Calu3 (cell line): ENCODE data around the gene FMNL3. TPM values are rescaled to one million over a fixed set of nuclear protein-coding genes. Genes with fewer than 3 reads are reported as not detected.

Source experiments
- BruUV-seq: library from RNA; stranded (reverse); fragments of 400-500 nt; replicated peaks from 2 replicates; lab custom pipeline; 2021; lab: Mats Ljungman, UMichigan
- CTCF ChIA-PET: fragments of 300-600 bp; sonication (Branson Sonifier 250); formaldehyde crosslinking; loops from one replicate; lab custom pipeline; 2022; ENCODE audit warnings: antibody characterized with exemption; lab: Charles Lee
- DNase-seq: peaks from one replicate; pipeline ENCODE4 v3.0.0; 2022
- H3K27ac Mint-ChIP-seq: one replicate; pipeline ENCODE4 v1.8.0; 2022; ENCODE audit warnings: mixed read lengths; ENCODE audit not compliant: unreplicated experiment
- H3K27me3 Mint-ChIP-seq: one replicate; pipeline ENCODE4 v1.8.0; 2022; ENCODE audit warnings: mixed read lengths; ENCODE audit not compliant: unreplicated experiment
- H3K36me3 Mint-ChIP-seq: one replicate; pipeline ENCODE4 v1.8.0; 2022; ENCODE audit warnings: mild to moderate bottlenecking, moderate library complexity, mixed read lengths; ENCODE audit not compliant: insufficient read depth, unreplicated experiment
- H3K4me1 Mint-ChIP-seq: one replicate; pipeline ENCODE4 v1.8.0; 2022; ENCODE audit warnings: mild to moderate bottlenecking, low read depth, mixed read lengths; ENCODE audit not compliant: unreplicated experiment
- H3K4me3 Mint-ChIP-seq: one replicate; pipeline ENCODE4 v1.8.0; 2022; ENCODE audit warnings: mild to moderate bottlenecking, low read depth, moderate library complexity, mixed read lengths; ENCODE audit not compliant: unreplicated experiment
- H3K9me3 Mint-ChIP-seq: one replicate; pipeline ENCODE4 v1.8.0; 2022; ENCODE audit warnings: low read depth, mixed read lengths; ENCODE audit not compliant: unreplicated experiment
- intact Hi-C: fragments of 100-400 bp; cut with micrococcal nuclease; formaldehyde crosslinking; loops from one replicate; pipeline ENCODE4 v1.10.0; 2022; ENCODE audit not compliant: unreplicated experiment
- total RNA-seq: library from RNA; stranded (reverse); gene quantifications from 2 replicates; pipeline ENCODE4 v1.2.3, GENCODE V29; 2022
- TF ChIP-seq, protein P1 (sequence below): fragments of 200-600 bp; IDR thresholded peaks from one replicate; pipeline ENCODE4 v1.8.0; 2022; ENCODE audit warnings: antibody characterized with exemption; ENCODE audit not compliant: unreplicated experiment

The FMNL3 gene
- total RNA-seq, 1 experiment from 2014 or later: 4.4 TPM

GRCh38 chr12:49673446-49674317, 33.5 kb downstream of the FMNL3 start:
- Mint-ChIP-seq H3K27me3 (peaks cover 19% of the 10 kb centered on the region), H3K27ac (no peak overlapping the region)
- TF ChIP-seq, protein P1, sequence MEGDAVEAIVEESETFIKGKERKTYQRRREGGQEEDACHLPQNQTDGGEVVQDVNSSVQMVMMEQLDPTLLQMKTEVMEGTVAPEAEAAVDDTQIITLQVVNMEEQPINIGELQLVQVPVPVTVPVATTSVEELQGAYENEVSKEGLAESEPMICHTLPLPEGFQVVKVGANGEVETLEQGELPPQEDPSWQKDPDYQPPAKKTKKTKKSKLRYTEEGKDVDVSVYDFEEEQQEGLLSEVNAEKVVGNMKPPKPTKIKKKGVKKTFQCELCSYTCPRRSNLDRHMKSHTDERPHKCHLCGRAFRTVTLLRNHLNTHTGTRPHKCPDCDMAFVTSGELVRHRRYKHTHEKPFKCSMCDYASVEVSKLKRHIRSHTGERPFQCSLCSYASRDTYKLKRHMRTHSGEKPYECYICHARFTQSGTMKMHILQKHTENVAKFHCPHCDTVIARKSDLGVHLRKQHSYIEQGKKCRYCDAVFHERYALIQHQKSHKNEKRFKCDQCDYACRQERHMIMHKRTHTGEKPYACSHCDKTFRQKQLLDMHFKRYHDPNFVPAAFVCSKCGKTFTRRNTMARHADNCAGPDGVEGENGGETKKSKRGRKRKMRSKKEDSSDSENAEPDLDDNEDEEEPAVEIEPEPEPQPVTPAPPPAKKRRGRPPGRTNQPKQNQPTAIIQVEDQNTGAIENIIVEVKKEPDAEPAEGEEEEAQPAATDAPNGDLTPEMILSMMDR: no peak

DNA sequence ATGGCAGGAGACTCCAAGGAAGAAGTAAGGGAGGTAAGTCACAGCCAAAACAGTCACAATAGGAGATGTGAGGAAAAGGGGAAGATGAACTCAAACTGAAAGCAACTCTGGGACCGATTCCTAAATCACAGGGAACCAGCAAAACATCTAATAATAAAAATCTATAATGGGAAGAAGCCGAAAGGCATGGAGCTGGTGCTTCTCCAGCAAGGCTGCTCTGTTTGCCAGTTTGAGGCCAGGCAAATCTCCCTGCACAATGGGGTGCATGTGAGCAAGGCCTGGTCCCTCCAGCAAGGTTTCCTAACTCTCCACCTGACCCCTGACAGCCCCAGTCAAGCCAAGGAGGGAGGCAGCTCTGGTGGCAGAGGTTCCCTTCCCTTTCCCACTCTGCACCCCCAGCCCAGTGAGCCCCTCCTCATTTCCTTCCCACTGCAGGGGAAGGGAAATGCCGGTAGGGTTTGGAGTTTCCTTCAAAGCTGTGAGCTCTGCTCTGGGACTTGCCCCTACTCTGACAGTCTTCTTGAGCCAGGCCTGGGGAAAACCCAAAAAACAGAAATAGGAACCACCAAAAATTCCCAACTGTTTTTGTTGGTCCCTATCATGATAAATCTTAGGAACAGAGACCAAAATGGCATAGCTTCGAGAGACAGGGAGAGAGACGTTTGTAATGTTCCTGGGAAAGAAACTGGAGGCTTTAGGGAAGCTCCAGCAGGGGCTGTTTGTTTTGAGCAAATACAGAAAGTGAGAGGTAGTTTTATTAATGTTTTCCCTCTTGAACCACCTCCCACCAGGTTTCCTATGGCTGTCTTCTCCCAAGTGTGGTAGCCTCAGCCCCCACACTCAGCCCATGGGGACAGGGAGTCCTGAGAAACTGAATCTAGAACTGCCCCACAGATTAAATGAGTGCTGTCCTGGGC, 34.6 kb downstream of the FMNL3 start:
- no peaks in the 10 kb centered on the region for H3K9me3 Mint-ChIP-seq
- TF ChIP-seq, protein P1: no peak
- peaks cover 19% of the 10 kb centered on the region for H3K27me3 Mint-ChIP-seq
- no peak overlapping the region for H3K4me3 Mint-ChIP-seq
- no peak for DNase-seq
- no peak overlapping the region for H3K27ac Mint-ChIP-seq
- CTCF ChIA-PET: interaction anchor here (0.5 kb wide), 1 partner anchor 27 kb away, joined by 3 read pairs; no protein-coding TSS in a partner anchor
- no TSS peak for BruUV-seq
- no peaks in the 10 kb centered on the region for H3K4me1 Mint-ChIP-seq
- intact Hi-C loops: no loop called here
- no peaks in the 10 kb centered on the region for H3K36me3 Mint-ChIP-seq

More at GRCh38 chr12:49673446-49674317, 33.5 kb downstream of the FMNL3 start:
- intact Hi-C loops: no loop called here
- CTCF ChIA-PET: interaction anchor here (0.6 kb wide), 1 partner anchor 68 kb away, joined by 3 read pairs; the partner anchor contains the start of gene TMBIM6
- no TSS peak for BruUV-seq
- no peak for DNase-seq
- no peaks in the 10 kb centered on the region for H3K36me3 Mint-ChIP-seq
- no peaks in the 10 kb centered on the region for H3K9me3 Mint-ChIP-seq
- H3K4me1 Mint-ChIP-seq: no peaks in the 10 kb centered on the region
- H3K4me3 Mint-ChIP-seq: no peak overlapping the region

DNA sequence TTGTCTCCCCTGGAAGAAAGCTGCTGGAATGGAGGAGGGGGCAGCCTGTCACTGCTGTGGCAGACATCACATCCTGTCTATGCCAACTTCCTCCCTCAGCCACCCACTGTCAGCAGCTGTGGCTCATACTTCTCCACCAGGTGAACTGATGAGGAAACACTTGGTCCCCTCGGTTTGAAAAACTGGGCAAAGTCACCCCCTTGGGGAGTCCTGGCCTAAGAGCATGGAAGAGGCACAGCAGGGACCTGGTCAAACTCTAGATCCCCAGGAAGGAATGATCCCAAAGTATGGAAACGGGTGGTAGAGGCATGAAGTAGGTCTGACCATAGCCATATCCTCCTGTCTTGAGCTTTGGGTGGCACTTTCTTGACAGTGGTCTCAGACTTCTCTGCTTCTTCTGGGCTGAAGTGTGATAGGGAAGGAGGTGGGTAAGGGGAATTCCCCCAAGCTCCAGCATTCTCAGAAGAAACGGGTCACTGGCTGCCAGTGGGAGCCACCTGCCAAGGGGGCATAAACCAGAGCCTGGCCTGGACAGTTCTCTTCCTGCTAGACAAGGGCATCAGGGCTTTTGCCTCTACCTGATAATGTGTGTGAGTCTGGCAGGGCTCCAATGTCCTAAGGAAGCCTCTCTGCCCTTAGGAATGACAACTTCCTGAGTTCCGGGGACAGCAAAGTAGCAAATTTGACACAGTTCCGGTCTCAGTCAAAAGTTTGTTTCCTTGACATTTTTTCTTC, 36.0 kb downstream of the FMNL3 start:
- Mint-ChIP-seq H3K4me1 (no peaks in the 10 kb centered on the region), H3K27me3 (peaks cover 14% of the 10 kb centered on the region), H3K9me3 (no peaks in the 10 kb centered on the region), H3K4me3 (no peak overlapping the region), H3K27ac (no peak overlapping the region), H3K36me3 (no peaks in the 10 kb centered on the region)
- intact Hi-C loops: no loop called here
- TF ChIP-seq, protein P1: no peak
- DNase-seq: no peak
- BruUV-seq: no TSS peak
- CTCF ChIA-PET: interaction anchor here (0.5 kb wide), 1 partner anchor 12 kb away, joined by 3 read pairs; no protein-coding TSS in a partner anchor

DNA sequence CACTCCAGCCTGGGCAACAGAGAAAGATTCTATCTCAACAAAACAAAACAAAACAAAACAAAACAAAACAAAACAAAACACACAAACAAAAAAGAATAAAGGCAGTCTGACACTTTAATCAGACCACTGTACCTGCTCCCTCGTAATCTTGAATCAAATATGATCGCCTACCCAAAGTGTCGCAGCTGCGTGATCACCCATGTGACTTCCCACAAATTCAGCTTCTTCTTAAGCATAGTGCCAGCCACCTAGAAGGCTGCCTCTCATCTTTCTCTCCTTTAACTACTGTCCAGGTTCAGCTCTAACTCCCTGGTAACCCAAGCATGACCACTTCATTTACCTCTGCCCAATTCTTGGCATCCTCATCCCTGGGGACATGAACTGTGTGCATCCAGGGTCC, 37.4 kb downstream of the FMNL3 start:
- no peaks in the 10 kb centered on the region for H3K36me3 Mint-ChIP-seq
- no peak overlapping the region for H3K4me3 Mint-ChIP-seq
- no TSS peak for BruUV-seq
- TF ChIP-seq, protein P1: no peak
- DNase-seq: no peak
- no peak overlapping the region for H3K27ac Mint-ChIP-seq
- intact Hi-C loops: no loop called here
- no peaks in the 10 kb centered on the region for H3K4me1 Mint-ChIP-seq
- CTCF ChIA-PET: no interaction called here
- no peaks in the 10 kb centered on the region for H3K9me3 Mint-ChIP-seq
- H3K27me3 Mint-ChIP-seq: no peaks in the 10 kb centered on the region
